Measurements from ENCODE around the gene PTPRD. TPM values are rescaled to one million over a fixed set of nuclear protein-coding genes. Genes with fewer than 3 reads are reported as not detected.

The PTPRD gene
- total and polyA plus RNA-seq, 2 donors (not counting 1 experiment from before 2014, with no cell fraction given) = not detected

DNA sequence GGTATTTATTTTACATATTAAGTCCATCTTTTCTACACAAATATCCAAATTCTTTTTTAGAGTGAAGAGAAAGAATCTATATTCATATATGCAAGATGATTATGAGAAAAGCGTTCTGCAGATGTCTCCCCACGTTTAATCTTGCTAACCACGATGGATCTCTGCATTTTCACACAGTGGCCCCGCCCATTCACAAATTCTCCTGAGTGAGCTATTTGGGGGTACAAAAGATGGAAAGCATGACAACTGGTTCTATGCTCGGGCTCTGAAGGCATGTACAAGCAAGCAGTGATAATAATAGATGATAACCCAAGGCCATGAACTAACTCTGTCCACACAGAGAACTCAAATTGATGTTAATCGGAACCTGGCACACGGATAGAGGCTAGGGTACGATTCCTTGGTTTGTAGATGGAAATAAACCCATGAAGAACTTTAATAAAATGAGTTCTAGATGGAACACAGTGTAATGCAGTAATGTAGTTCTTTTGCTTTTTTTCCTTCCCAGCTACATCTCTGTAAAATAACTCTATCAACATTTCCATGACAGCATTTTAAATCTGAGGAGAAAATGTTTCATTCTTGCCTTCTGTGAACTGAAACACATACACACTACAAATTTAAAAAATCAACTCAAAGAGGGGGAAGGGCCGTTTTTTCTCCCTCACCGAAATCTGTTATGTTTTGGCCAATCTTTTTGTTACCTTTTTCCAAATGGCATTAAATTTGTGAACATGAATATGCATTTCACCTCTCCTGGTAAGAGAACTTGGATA is 1961.5 kb downstream of the PTPRD start:
- ATAC-seq (ENCODE audit: low read depth) (no peak), DNase-seq (no peak)
- H3K4me3 Mint-ChIP-seq = no peak overlapping the region
- TF ChIP-seq, protein P1, sequence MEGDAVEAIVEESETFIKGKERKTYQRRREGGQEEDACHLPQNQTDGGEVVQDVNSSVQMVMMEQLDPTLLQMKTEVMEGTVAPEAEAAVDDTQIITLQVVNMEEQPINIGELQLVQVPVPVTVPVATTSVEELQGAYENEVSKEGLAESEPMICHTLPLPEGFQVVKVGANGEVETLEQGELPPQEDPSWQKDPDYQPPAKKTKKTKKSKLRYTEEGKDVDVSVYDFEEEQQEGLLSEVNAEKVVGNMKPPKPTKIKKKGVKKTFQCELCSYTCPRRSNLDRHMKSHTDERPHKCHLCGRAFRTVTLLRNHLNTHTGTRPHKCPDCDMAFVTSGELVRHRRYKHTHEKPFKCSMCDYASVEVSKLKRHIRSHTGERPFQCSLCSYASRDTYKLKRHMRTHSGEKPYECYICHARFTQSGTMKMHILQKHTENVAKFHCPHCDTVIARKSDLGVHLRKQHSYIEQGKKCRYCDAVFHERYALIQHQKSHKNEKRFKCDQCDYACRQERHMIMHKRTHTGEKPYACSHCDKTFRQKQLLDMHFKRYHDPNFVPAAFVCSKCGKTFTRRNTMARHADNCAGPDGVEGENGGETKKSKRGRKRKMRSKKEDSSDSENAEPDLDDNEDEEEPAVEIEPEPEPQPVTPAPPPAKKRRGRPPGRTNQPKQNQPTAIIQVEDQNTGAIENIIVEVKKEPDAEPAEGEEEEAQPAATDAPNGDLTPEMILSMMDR (IDR thresholded peaks at IDR 0.05) = no peak
- TF ChIP-seq EZH2 (IDR thresholded peaks at IDR 0.05; ENCODE audit: borderline replicate concordance, insufficient read depth, low read depth, low read length, poor library complexity, severe bottlenecking) = no peak
- H3K79me2 ChIP-seq (ENCODE audit: control insufficient read depth, insufficient read depth, low read length) = no peaks in the 10 kb centered on the region
- no peaks in the 10 kb centered on the region for H3K27me3 ChIP-seq (replicated peaks in 1 of 4; ENCODE audit: control extremely low read depth in 1 of 4, control insufficient read depth in 3 of 4, insufficient read depth in 4 of 4, low read length in 3 of 4)
- no peaks in the 10 kb centered on the region for H3K9me3 ChIP-seq (ENCODE audit: control extremely low read depth in 1 of 3, control insufficient read depth in 2 of 3, insufficient read depth in 1 of 3, low read length in 2 of 3)
- H3K27ac Mint-ChIP-seq = no peak overlapping the region
- ChIA-PET CTCF (interaction anchor here (0.6 kb wide), 1 partner anchor 423 kb away, joined by 3 read pairs; no protein-coding TSS in a partner anchor), POLR2A (no interaction called here)
- H3K27ac ChIP-seq (ENCODE audit: low read length in 2 of 2) = no peak overlapping the region
- H3K27me3 Mint-ChIP-seq = no peaks in the 10 kb centered on the region
- peaks cover 8% of the 10 kb centered on the region for H3K4me1 Mint-ChIP-seq
- H3K9me3 Mint-ChIP-seq (ENCODE audit: insufficient read depth) = no peaks in the 10 kb centered on the region
- no peak overlapping the region for H3K9ac ChIP-seq (ENCODE audit: low read length)
- H3K4me1 ChIP-seq (ENCODE audit: control insufficient read depth in 2 of 2, insufficient read depth in 2 of 2, low read length in 2 of 2) = peaks cover 0 to 8% of the 10 kb centered on the region in 2 donors
- no peaks in the 10 kb centered on the region for H4K20me1 ChIP-seq (ENCODE audit: control insufficient read depth, insufficient read depth, low read length, poor library complexity, severe bottlenecking)
- no peak overlapping the region for H3K4me2 ChIP-seq (replicated peaks; ENCODE audit: low read depth, low read length, poor library complexity, severe bottlenecking)
- H2AFZ ChIP-seq (ENCODE audit: insufficient read depth, low read depth, low read length, poor library complexity, severe bottlenecking) = no peak overlapping the region
- intact Hi-C loops (cut with micrococcal nuclease) = no loop called here
- H3K4me3 ChIP-seq (ENCODE audit: control extremely low read depth in 1 of 5, extremely low read depth in 1 of 5, insufficient read depth in 1 of 5, low read depth in 2 of 5, low read length in 4 of 5) = no peak overlapping the region
- no CpG with 5 or more reads among the region's 10 CpGs for WGBS (ENCODE audit: insufficient coverage)
- H3K36me3 ChIP-seq (replicated peaks in 1 of 2; ENCODE audit: control extremely low read depth in 1 of 2, control insufficient read depth in 1 of 2, extremely low read depth in 1 of 2, insufficient read depth in 2 of 2, low read length in 1 of 2) = no peaks in the 10 kb centered on the region

DNA sequence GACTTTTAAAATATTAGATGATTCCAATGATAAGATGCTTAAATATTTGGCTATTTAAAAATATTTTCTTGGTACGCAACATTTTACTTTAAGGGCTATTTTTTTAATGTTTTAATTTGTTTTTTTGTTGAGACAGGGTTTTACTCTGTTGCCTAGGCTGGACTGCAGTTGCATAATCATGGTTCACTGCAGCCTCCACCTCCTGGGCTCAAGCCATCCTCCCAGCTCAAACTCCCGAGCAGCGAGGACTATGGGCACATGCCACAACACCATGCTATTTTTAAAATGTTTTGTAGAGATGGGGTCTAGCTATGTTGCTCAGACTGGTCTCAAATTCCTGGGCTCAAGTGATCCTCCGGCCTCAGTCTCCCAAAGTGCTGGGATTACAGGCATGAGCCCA is 1963.0 kb downstream of the PTPRD start:
- ATAC-seq (ENCODE audit: low read depth) (no peak), DNase-seq (no peak)
- Mint-ChIP-seq H3K9me3 (ENCODE audit: insufficient read depth) (no peaks in the 10 kb centered on the region), H3K27ac (no peak overlapping the region), H3K27me3 (no peaks in the 10 kb centered on the region), H3K4me3 (no peak overlapping the region), H3K4me1 (peaks cover 8% of the 10 kb centered on the region)
- intact Hi-C loops (cut with micrococcal nuclease) = no loop called here
- Histone ChIP-seq H3K27ac (ENCODE audit: low read length in 2 of 2) (no peak overlapping the region), H2AFZ (ENCODE audit: insufficient read depth, low read depth, low read length, poor library complexity, severe bottlenecking) (no peak overlapping the region), H3K9ac (ENCODE audit: low read length) (no peak overlapping the region), H3K9me3 (ENCODE audit: control extremely low read depth in 1 of 3, control insufficient read depth in 2 of 3, insufficient read depth in 1 of 3, low read length in 2 of 3) (no peaks in the 10 kb centered on the region), H4K20me1 (ENCODE audit: control insufficient read depth, insufficient read depth, low read length, poor library complexity, severe bottlenecking) (no peaks in the 10 kb centered on the region), H3K79me2 (ENCODE audit: control insufficient read depth, insufficient read depth, low read length) (no peaks in the 10 kb centered on the region), H3K36me3 (replicated peaks in 1 of 2; ENCODE audit: control extremely low read depth in 1 of 2, control insufficient read depth in 1 of 2, extremely low read depth in 1 of 2, insufficient read depth in 2 of 2, low read length in 1 of 2) (no peaks in the 10 kb centered on the region), H3K4me2 (replicated peaks; ENCODE audit: low read depth, low read length, poor library complexity, severe bottlenecking) (no peak overlapping the region), H3K4me1 (ENCODE audit: control insufficient read depth in 2 of 2, insufficient read depth in 2 of 2, low read length in 2 of 2) (peaks cover 0 to 8% of the 10 kb centered on the region in 2 donors), H3K27me3 (replicated peaks in 1 of 4; ENCODE audit: control extremely low read depth in 1 of 4, control insufficient read depth in 3 of 4, insufficient read depth in 4 of 4, low read length in 3 of 4) (no peaks in the 10 kb centered on the region), H3K4me3 (ENCODE audit: control extremely low read depth in 1 of 5, extremely low read depth in 1 of 5, insufficient read depth in 1 of 5, low read depth in 2 of 5, low read length in 4 of 5) (no peak overlapping the region)
- ChIA-PET CTCF (no interaction called here), POLR2A (no interaction called here)
- 100% methylated on average over 1 of the region's 4 CpGs for WGBS (ENCODE audit: insufficient coverage)
- TF ChIP-seq EZH2 (IDR thresholded peaks at IDR 0.05; ENCODE audit: borderline replicate concordance, insufficient read depth, low read depth, low read length, poor library complexity, severe bottlenecking) = no peak
- TF ChIP-seq, protein P1 (IDR thresholded peaks at IDR 0.05) = no peak

Measured in B cell (primary cell).